Stimulated activated CD8-positive, alpha-beta memory T cell treated with anti-CD3 and anti-CD28 coated beads, Interleukin-15, amount 100 ng/mL, for 1 hour (primary cell): Measurements from ENCODE around the gene PLEKHA5.
"Not testable (repeated sequence)": the region's sequence is repeated elsewhere in the genome, so short reads cannot be mapped to it uniquely, and the experiment has no call there.

Source experiments
- DNase-seq: peaks from one replicate; pipeline ENCODE4 v3.0.0-alpha.2; 2020; ENCODE audit warnings: low read depth

Gene PLEKHA5

DNA sequence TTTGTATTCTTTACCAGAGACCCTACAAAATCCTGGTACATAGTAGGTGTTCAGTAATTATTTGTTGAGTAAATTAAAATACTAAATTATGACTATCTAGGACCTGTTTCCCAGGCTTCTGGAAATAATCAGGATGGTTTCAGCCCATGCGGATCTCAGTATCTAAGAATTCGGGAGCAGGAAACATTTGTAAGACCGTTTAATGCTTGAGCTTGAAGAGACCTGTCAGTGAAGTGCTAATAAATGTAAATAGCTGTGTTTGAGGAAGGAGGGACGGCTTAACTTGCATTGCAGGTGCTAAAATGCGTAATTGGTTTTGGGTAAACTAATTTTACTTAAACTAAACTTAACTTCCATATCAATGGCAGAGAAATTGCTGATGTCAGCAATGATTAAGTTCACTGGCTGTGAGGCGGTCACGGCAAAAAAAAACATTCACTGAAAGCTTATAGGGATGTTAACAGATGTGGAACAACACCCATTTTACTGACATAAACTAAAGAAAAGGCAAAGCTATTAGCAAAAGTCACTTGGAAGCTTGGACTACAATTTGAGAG lies 281.2 kb downstream of the PLEKHA5 start:
- no peak for DNase-seq

GRCh38 chr12:19411234-19412204 lies 282.0 kb downstream of the PLEKHA5 start:
- DNase-seq, result no peak

GRCh38 chr12:19412844-19413243 lies 283.3 kb downstream of the PLEKHA5 start:
- no peak for DNase-seq

GRCh38 chr12:19413582-19413981 lies 284.0 kb downstream of the PLEKHA5 start:
- DNase-seq, result not testable (repeated sequence)

DNA sequence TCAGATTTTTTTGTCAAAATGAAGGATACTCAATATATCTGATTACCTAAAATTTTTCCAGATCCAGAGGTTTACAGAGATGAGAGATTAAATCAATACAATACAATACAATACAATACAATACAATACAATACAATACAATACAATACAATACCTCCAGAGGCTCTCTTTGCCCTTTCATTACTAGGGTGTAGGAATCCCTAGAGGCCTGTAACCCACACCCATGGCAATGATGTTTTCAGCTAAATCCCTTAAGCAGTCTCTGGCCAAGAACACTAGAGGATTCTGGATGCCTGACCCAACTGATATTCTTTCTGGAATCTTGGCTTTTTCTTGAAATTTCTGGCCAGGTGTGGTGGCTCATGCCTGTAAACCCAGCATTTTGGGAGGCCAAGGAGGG lies 286.0 kb downstream of the PLEKHA5 start:
- DNase-seq, result no peak

DNA sequence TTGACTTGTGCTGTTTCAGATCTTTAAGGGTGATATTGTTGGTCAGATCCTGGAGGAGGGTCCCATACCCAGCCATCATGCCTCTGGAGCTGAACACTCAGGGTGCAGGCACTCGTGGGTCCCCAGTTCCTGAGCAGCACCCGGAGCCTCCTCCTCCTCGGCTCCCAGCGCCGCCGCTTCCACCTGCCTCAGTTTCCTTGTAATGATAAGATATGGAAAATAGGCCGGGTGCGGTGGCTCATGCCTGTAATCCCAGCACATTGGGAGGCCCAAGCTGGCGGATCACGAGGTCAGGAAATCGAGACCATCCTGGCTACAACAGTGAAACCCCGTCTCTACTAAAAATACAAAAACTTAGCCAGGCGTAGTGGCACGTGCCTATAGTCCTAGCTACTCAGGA lies 289.6 kb downstream of the PLEKHA5 start:
- DNase-seq, result no peak

GRCh38 chr12:19421503-19422282 lies 292.2 kb downstream of the PLEKHA5 start:
- no peak for DNase-seq

DNA sequence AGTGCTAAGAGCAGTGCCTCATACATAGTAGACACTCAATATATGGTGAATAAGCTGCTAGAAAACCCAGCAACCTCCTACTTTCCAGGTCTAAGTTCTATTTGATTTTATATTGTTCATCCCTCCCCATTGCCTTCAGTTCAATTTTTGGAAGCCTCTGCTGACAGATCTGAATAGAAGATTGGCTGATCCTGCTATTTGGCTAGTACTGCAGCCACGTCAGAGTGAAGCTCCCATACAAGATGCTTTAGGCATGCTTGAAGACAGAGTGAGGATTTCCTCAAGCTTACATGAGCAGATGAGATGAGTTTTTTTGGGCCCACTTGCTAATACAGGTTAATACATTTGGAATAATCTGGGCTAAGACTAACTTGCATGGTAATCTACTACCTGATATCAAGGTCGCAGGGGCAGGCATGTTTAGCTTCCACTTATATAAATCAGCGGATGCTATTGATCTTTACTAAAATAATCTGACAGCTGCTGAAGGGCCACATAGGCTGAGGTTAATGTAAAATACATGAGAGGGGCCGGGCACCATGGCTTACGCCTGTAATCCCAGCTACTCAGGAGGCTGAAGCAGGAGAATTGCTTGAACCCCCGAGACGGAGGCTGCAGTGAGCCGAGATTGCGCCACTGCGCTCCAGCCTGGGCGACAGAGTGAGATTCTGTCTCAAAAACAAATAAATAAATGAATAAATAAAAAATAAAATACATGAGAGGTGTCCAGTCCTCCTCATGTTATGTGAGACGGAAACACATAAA lies 293.8 kb downstream of the PLEKHA5 start:
- DNase-seq, result no peak
